Effector CD4-positive, alpha-beta T cell (primary cell): ENCODE measurements around the gene STOM.

ENCODE experiments used
- DNase-seq: peaks from one replicate; pipeline ENCODE4 v3.0.0-alpha.2; 2020

The STOM gene

DNA sequence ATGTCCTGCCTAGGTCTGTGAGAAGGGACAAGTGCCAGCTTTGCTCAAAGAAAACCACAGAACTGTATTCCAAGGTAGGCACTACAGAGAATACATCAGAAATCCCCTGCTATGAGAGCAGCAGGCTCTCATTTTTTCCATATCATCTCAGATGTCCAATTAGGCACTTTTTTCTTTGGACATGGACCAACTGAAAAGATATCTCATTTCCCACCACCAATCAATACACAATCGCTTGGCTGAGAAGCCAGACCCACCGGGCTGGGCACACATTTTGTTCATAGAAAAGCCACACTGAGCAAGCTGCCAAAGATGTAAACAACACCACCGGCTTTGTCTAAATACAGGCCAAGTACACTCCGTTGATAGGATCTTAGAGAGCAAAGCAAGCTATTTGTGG lies 25.9 kb downstream of the STOM start:
- DNase-seq, result no peak

DNA sequence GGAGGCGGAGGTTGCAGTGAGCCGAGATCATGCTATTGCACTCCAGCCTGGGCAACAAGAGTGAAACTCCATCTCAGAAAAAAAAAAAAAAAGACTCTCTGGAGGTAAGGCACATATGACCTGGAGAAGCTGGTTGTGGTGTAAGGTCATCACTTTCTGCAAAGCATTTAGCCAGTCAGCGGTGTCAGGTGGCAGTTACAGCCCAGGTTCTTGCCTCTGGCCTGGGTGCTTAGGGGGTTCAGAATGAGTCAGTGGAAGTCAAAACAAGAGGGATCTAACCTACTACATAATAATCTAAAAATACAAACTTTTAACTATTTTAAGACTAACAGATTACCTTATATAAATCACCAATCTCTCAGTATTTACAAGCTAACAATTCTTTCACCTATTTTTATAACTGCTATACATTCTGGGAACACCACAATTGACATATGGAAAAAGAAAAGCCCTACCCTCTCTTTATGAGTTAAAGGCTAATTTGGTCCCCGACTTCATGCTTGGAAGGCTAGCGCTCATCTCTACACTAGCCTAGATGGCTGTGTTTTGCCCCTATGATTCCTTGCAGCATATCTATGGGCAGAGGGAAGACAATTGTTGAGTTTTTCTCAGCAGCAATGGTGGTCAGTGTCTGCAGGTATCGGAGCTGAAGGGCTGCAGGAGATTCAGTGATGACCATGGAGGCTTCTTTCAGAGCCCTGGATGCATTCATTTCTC lies 29.2 kb downstream of the STOM start:
- DNase-seq, result no peak

DNA sequence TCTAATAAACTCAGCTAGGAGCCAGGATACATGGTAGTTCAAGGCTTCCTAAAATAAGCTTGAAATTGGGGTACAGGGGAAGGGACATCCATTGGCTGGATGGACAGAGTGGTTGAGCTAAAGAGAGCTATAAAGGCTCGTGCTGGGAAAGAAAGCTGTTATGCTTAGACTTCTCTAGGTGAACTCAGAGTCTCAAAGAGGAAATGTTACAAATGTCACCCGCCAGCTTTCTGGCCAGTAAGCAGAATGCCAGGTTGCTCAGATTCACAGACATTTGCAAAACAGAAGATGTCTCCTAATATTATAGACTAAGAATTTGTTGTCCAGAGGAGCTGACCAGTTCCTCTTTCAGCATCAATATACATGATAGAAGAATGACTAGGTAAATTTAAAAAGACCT lies 30.6 kb downstream of the STOM start:
- DNase-seq, result no peak

DNA sequence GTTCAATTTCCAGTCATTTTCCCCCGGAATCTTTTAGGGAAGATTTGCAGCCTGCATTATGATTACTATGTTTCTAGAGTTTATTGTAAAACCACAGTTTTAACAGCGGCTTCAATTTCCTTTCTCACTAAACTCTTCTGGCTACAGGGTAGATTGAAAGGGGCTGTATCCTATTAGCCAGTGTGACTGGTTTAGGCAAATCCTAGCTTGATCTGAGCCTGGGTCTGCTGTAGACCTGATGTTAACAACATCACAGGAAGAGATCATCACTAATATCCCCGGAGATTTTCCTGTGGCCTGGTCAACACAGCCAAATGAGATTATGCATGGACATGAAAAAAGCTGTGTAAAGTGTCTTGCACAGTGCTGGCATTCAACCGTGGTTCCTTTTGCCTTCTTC lies 33.4 kb downstream of the STOM start:
- no peak for DNase-seq

DNA sequence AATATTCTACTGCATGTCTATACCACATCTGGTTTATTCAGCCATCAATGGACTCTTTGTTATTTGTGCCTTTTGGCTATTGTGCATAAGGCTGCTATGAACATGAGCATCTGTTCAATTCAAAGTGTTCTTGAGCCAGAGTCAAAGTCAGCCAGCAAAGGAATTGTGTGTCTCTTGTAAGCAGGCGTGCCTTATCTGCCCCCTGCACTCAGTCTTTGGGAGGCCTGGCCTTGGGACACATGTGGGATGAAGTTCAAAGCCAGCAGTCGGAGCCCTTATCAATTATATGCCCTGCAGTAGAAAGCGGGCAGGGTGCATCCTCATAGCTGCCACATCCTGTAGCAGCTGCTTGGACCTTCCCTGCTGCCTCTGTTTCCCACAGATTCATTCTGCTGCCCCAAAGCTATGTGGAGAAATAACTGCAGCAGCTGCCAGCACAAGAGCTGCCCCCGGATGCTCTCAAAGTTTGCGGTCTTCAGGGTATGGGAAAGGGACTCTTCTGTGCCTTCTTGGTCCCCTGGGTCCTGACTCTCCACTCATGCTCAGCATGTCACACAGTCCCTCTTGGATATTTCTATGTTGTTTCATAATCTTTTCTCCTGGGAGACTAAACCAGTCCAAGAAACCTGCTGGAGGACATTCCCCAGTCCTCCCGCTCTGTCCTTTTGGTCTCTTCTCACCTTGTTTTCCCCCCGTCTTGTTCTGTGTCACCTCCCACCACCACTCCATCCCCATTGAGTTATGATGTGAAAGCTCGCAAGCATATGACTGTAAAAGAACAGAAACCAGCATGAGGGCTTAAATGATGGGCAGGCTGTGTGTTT lies 35.9 kb downstream of the STOM start:
- DNase-seq, result no peak

DNA sequence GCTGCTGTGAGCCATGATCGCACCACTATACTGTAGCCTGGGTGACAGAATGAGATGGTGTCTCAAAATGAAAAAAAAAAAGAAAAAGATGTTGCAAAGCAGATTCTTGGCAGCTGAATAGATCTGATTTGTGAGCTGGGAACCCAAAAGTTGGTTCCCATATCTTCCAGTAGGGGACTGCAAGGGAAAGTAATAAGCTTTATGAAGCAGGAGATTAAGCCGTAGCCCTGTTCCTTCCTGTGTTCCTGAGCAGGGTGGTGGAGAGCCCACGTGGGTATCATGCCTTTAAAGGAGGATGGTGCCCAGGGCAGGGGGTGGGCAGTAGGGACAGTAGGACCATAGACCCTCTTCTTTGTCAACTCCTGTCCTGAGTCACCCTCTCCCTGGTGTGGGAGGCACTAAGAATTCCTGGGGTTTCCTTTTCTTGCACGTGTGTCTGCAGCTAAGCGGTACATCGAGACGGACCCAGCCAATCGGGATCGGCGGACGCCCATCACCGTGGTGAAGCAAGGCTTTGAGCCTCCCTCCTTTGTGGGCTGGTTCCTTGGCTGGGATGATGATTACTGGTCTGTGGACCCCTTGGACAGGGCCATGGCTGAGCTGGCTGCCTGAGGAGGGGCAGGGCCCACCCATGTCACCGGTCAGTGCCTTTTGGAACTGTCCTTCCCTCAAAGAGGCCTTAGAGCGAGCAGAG lies 37.9 kb downstream of the STOM start:
- DNase-seq, result no peak

DNA sequence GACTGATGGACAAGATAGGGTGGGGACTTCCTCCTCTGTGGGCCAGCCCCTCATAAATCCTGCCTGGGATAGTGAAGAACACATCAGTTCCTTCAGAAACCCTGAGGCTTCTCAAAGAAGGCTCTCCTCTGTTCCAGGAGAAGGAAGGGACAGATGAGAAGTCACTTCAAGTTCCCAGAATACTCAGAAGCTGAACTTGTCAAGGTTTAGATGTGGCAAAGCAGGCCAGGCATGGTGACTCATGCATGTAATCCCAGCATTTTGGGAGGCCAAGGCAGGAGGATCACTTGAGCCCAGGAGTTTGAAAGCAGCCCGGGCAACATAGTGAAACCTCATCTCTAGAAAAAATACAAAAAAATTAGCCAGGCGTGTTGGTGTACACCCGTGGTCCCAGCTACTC lies 38.5 kb downstream of the STOM start:
- no peak for DNase-seq

DNA sequence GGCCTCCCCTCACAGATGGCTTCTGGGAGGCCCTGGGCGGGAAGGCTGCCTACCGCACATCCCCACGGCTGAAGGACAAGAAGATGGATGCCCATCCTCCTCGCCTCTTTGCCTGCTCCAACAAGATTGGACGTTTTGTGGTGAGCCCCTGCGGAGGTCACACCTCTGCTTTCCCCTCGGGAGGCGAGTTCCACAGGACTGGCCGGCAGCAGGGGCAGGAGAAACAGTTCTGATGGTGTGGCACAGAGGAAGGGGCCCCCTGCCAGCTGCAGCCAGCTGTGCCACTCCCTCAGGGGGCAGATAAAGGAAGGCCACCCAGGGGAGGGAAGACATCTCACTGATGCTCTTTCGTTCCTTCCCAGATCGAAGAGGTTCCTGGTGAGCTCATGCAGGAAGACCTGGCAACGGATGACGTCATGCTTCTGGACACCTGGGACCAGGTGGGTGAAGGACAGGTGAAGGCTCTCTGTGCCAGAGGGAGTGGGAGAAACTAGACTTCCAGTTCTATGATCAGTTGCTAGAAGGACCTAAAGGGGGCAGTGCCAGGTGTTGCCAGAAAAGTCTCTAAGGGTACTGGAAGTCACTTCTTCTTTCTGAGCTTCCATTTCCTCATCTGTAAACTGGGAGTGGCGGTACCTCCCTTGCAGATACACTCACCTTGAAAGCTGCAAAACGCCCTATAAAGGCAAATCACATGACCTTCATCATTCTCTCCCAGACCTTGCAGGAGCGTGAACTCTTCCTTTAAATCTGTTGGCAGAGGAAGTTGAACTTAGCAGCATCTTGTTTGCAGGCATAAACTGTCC lies 41.0 kb downstream of the STOM start:
- DNase-seq, result no peak

DNA sequence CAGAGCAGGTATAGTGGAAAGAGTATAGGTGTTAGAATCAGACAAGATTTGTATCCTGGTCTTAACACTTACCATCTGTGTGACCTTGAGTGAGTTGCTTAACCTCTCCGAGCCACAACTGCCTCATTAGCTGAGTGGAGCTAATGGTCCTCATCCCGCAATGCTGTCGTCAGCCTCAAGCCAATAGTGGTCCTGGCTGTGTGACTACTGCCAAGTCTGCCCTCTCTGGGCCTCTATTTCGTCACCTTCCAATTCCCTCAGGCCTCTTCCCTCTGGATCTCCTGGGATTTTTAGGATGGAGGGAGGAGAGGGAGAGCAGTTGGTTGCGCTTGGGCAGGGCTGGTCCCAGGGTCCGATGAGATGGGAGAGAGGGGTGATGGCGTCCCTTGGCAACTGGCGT lies 41.6 kb downstream of the STOM start:
- no peak for DNase-seq

DNA sequence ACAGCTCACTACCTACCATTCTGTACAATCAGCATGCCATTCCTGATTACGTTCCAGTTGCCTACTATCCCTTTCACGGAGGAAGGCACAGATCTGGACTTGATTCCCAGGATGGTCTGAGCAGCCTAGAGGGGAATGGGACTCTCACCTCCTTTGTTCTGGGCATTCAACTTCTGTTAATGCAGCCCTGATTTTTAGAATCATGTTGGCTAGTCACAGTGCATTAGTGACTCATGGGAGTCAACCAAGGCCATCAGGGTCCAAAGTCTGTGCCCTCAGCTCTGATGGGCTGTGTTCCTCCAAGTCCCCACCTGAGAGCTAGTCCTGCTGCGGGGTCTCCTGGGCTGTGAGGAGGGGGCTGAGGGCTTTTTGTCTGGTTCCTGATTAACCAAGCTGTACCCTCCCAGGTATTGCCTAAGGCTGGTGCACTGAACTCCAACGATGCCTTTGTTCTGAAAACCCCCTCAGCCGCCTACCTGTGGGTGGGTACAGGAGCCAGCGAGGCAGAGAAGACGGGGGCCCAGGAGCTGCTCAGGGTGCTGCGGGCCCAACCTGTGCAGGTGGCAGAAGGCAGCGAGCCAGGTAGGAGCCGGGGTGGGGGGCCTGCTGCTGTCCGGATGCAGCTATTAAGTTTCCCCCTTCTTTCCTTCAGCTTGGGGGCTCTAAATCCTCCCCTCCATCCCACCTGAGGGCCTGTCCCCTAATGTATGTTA lies 43.0 kb downstream of the STOM start:
- DNase-seq, result no peak

DNA sequence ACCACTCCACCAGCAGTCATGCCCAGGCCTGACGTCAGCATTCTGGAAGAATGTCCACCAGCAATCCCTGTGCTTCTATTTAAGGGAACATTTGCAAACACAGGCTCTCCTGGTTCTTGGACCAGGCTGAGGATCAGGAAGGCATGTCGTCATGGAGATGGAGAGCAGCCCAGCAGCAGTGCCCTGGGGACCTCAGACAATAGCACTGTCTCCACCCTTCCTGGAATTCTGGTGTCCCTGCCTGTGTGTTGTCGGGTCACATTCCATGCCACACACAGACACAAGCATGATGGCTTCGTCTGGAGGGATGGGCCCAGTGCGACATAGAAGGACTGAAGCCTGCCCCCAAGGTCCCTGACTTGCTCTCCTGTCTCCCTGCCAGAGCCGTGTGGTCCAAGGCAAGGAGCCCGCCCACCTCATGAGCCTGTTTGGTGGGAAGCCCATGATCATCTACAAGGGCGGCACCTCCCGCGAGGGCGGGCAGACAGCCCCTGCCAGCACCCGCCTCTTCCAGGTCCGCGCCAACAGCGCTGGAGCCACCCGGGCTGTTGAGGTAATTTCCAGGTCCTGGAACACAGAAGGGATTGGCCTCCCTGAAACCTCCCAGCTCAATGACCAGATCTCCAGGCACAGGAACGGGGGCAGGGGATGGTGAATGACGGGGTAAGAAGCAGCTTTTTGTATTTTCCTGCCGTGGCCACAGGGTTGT lies 43.8 kb downstream of the STOM start:
- DNase-seq, result no peak

DNA sequence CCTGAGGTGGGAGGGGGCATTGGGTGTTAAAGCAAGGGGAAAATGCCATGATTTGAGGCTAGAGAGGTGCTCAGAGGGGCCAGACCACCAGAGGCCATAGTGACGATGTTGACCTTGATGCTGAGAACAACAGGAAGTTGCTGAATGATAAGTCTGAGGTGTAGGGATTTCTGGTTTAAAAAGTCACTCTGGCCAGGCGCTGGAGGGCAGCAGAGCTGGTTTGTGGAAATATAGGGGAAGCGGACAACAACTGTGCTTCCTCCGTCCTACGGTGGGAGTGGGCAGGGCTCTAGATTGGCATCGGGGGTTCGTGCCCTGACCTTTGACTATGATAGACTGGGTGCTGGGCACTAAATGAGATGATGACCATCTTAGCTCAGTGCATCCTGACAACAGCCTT lies 44.7 kb downstream of the STOM start:
- DNase-seq, result no peak

DNA sequence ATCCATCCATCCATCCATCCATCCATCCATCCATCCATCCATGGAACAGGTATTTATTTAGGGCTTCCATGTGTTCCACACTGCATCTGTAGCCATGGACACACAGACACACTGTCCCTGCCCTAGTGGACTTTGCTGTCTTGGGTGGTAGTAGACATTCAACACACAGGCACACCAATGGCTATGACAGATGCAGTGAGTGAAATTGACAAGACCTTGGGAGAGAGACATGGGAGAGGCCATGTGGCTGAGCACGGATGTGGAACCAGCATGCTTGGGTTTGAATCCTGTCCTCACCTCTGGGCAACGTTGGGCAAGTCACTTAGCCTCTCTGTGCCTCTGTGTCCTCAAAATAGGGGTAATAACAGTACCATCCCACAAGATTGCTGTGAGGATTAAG lies 45.3 kb downstream of the STOM start:
- DNase-seq, result no peak

DNA sequence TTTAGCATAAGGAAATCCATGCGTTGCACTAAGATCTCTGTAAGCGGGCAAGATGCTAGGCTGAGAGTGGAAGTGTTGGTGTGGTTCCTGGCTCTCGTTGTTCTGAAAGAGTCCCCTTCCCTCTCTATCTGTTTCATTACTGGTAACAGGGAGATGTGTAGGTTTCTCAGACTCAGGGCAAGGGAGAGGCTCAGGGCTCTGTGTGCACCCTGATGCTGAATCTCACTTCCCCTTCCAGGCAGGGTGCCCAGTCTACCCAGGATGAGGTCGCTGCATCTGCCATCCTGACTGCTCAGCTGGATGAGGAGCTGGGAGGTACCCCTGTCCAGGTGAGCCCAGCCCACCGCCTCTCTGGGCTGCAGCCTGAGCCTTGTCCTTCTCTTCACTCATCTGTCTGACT lies 45.7 kb downstream of the STOM start:
- DNase-seq, result no peak

DNA sequence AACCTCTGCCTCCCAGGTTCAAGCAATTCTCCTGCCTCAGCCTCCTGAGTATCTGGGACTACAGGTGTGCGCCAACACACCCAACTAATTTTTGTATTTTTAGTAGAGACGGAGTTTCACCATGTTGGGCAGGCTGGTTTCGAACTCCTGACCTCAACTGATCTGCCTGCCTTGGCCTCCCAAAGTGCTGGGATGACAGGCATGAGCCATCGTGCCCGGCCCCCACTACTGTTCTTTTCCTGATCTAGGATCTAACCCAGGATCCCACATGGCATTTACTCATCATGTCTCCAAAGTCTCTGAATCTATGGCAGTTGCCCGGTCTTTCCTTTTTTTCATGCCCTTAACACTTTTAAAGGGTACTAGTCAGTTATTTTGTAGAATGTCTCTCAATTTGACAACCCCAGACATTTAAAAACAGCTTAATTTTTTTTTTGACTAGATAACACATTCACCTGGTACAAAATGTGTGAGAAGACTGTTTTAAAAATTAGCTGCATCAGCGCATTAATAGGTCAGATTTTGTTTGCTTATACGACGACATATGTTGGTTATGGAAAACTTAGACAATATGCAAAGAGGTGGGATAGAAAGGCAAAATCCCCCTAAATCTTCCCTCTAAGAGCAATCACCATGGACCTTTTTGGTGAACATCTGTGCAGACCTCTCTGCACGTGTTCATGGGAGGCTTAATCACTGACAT lies 46.5 kb downstream of the STOM start:
- no peak for DNase-seq

DNA sequence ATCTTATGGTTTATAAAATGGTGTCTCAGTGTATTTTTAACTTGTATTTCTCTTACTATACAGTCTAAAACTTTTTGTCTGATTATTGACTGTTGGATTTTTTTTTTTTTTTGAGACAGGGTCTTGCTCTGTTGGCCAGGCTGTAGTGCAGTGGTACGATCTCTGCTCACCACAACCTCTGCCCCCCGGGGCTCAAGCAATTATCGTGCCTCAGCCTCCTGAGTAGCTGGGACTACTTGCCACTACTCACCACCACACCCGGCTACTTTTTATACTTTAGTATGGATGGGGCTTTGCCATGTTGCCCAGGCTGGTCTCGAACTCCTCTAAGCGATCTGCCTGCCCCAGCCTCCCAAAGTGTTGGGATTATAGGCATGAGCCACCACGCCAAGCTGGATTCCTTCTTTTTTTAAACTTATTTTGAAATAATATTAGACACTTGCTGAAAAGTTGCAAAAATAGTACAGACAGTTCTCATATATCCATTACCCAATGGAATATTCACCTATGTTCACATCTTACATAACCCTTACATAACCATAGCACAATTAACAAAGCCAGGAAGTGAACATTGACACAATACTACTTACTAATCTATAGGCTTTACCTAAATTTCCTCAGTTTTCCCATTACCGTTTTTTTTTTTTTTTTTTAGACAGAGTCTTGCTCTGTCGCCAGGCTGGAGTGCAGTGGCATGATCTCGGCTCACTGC lies 47.2 kb downstream of the STOM start:
- DNase-seq, result no peak

DNA sequence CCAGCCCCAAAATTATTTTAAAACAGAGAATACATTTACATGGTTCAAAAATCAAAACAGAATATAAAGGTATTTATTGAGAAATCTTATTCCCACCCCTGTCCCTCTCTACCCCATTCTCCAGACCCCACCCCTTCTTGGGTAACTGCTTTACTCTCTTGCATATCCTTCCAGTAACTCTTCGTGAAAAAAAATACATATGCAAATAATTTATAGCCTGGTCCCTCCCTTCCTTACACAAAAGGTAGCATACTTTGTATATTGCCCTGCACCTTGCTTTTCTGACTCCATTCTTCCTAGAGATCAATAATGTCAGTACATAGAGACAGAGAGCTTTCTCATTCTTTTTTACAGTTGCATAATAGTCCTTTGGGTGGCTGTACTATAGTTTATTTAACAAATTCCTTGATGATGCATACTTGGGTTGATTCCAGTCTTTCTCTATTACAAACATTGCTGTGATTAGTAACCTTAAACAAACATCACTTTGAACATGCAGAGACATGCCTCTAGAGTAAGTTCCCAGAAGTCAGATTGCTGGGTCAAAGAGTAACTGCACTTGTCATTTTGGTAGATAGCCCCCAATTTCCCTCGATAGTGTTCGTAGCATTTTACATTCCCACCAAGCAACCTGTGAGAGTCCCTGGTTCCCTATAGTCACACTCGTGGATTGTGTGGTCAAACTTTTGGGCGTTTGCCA lies 47.9 kb downstream of the STOM start:
- no peak for DNase-seq

DNA sequence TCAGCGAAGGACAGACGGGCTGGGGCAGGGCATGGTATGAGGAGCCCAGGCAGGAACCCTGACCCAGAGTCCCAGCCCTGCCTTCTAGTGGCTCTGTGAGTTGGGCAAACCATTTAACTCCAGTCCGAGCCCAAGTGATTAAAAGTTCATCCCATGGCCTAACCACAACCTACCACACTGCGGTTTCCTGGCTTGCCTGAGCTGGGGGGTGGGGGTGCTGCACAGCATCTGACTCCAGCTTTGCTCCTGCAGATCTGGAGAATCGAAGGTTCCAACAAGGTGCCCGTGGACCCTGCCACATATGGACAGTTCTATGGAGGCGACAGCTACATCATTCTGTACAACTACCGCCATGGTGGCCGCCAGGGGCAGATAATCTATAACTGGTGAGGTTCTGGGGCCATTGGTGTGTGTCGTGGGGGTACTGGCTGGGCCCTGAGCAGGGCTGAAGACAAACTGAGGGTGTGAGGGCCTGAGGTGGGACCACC lies 49.0 kb downstream of the STOM start:
- no peak for DNase-seq

DNA sequence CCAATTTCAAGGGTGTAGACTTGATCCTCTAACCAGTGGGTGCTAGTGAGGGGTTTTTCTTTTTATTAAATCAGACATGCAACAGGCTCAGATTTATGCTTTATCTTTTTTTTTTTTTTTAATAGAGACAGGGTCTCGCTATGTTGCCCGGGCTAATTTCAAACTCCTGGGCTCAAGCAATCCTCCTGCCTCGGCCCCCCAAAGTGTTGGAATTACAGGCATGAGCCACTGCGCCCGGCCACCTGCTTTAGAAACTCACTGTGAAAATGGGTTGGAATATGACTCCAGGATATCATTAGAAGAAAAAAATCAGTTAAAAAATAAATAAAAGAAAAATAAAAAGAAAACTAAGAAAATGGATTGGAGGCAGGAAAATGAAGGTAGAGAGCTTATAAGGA lies 50.7 kb downstream of the STOM start:
- DNase-seq, result no peak
